A549 (cell line): Measurements from ENCODE around the gene VARS2. TPM values are rescaled to one million over a fixed set of nuclear protein-coding genes. Genes with fewer than 3 reads are reported as not detected.

Source experiments
- ATAC-seq, 2 experiments: fragments of 200-7000 bp in 1 of 2; fragments of >200 bp in 1 of 2; cut with Nextera tagmentation in 1 of 2; cut with Tn5 transposase in 1 of 2; 3 replicates each; pipeline versions ENCODE4 v1.8.0 to v1.9.1; 2018 to 2020; ENCODE audit warnings: mild to moderate bottlenecking in 1 of 2, moderate library complexity in 1 of 2
- CTCF ChIA-PET: fragments of 300-600 bp; sonication (Branson Sonifier 250); formaldehyde crosslinking; extraction: SDS; loops from one replicate; lab custom pipeline; 2021; ENCODE audit warnings: antibody characterized with exemption, inconsistent platforms; lab: Yijun Ruan, JAX
- POLR2A ChIA-PET: fragments of 350-600 bp; formaldehyde crosslinking; extraction: SDS; loops from one replicate; lab custom pipeline; 2021; ENCODE audit warnings: antibody characterized with exemption, inconsistent platforms; lab: Yijun Ruan, JAX
- DNase-seq, 2 experiments: peaks; one replicate each; pipeline versions ENCODE4 v3.0.0 to v3.0.0-alpha.2; 2011 to 2016; ENCODE audit warnings: low read depth in 1 of 2, low spot score in 1 of 2
- FAIRE-seq: peaks from 2 replicates; lab custom pipeline; 2011; peaks lifted over from hg19 to GRCh38; lab: Jason Lieb, UNC
- H3K27ac ChIP-seq, 2 experiments: fragments of >200 bp; sonication (Bioruptor Twin); formaldehyde crosslinking; 3 replicates each; pipeline ENCODE4 v1.5.1; 2016 to 2017
- H3K4me1 ChIP-seq: fragments of >200 bp; sonication (Bioruptor Twin); formaldehyde crosslinking; 3 replicates; pipeline ENCODE4 v1.6.1; 2016
- H3K4me2 ChIP-seq: fragments of >200 bp; sonication (Bioruptor Twin); formaldehyde crosslinking; 3 replicates; pipeline ENCODE4 v1.6.1; 2016
- H3K4me3 ChIP-seq: fragments of >200 bp; sonication (Bioruptor Twin); formaldehyde crosslinking; 3 replicates; pipeline ENCODE4 v1.5.1; 2016
- H3K9me3 ChIP-seq: fragments of >200 bp; sonication (Bioruptor Twin); formaldehyde crosslinking; 3 replicates; pipeline ENCODE4 v1.6.1; 2016
- CHD4 ChIP-seq: fragments of 200-600 bp; sonication (generic); IDR thresholded peaks from 2 replicates; pipeline ENCODE4 v1.6.1; 2016; ENCODE audit warnings: antibody characterized with exemption, mild to moderate bottlenecking, borderline replicate concordance
- EHF ChIP-seq: fragments of 250-450 bp; sonication (Bioruptor Pico); IDR thresholded peaks from 2 replicates; pipeline ENCODE4 v1.5.0; 2020; ENCODE audit warnings: mild to moderate bottlenecking
- FOSB ChIP-seq: fragments of 250-450 bp; sonication (Bioruptor Pico); IDR thresholded peaks from 2 replicates; pipeline ENCODE4 v1.5.0; 2020; ENCODE audit warnings: mild to moderate bottlenecking, moderate library complexity
- FOXS1 ChIP-seq: fragments of 250-450 bp; sonication (Bioruptor Pico); IDR thresholded peaks from 2 replicates; pipeline ENCODE4 v1.5.0; 2020; ENCODE audit warnings: mild to moderate bottlenecking, moderate library complexity
- GATA3 ChIP-seq: IDR thresholded peaks from 2 replicates; pipeline ENCODE4 v1.6.1; 2012; ENCODE audit warnings: borderline replicate concordance
- HOXA7 ChIP-seq: fragments of 250-450 bp; sonication (Bioruptor Pico); IDR thresholded peaks from 2 replicates; pipeline ENCODE4 v1.5.0; 2020; ENCODE audit warnings: mild to moderate bottlenecking, moderate library complexity
- HOXB13 ChIP-seq: fragments of 250-450 bp; sonication (Bioruptor Pico); IDR thresholded peaks from 2 replicates; pipeline ENCODE4 v1.5.0; 2020; ENCODE audit warnings: low read depth, mild to moderate bottlenecking, moderate library complexity
- HOXB5 ChIP-seq: fragments of 250-450 bp; sonication (Bioruptor Pico); IDR thresholded peaks from 2 replicates; pipeline ENCODE4 v1.5.0; 2020; ENCODE audit warnings: mild to moderate bottlenecking, moderate library complexity
- JUNB ChIP-seq: fragments of >200 bp; sonication (Bioruptor Twin); formaldehyde crosslinking; IDR thresholded peaks from 2 replicates; pipeline ENCODE4 v1.6.1; 2016
- KDM1A ChIP-seq: fragments of 200-600 bp; sonication (generic); IDR thresholded peaks from 2 replicates; pipeline ENCODE4 v1.6.1; 2016; ENCODE audit warnings: low read depth, mild to moderate bottlenecking
- NPAS2 ChIP-seq: fragments of 250-450 bp; sonication (Bioruptor Pico); IDR thresholded peaks from 2 replicates; pipeline ENCODE4 v1.8.0; 2022; ENCODE audit warnings: mild to moderate bottlenecking, moderate library complexity, borderline replicate concordance
- RAD21 ChIP-seq, 2 experiments: fragments of >200 bp in 1 of 2; sonication (Bioruptor Twin) in 1 of 2; formaldehyde crosslinking in 1 of 2; IDR thresholded peaks in 1 of 2; conservative IDR thresholded peaks in 1 of 2; 2 replicates in 1 of 2; 3 replicates in 1 of 2; pipeline ENCODE4 v1.6.1; 2012 to 2018; ENCODE audit warnings: inconsistent platforms in 1 of 2
- TFCP2L1 ChIP-seq: fragments of 250-450 bp; sonication (Bioruptor Pico); IDR thresholded peaks from 2 replicates; pipeline ENCODE4 v1.5.0; 2021; ENCODE audit warnings: mild to moderate bottlenecking
- ZC3H11A ChIP-seq: fragments of 450-650 bp; IDR thresholded peaks from 2 replicates; pipeline ENCODE4 v1.6.1; 2014; ENCODE audit warnings: antibody characterized with exemption, mild to moderate bottlenecking
- WGBS: methylation state at CpG from one replicate; pipeline ENCODE4 v1.1.6; 2017; ENCODE audit errors: missing lambda C conversion rate; 5-methylcytosine and 5-hydroxymethylcytosine counted together
- polyA plus RNA-seq, 4 experiments: library from polyadenylated mRNA; depleted of rRNA in 3 of 4; stranded (reverse); fragments of >200 nt; fragmentation: RNase III in 1 of 4; extraction: RNeasy Plus Mini Kit Qiagen cat#74134 plus additional on column Dnase treatment in 1 of 4; gene quantifications; 2 replicates in 3 of 4; 3 replicates in 1 of 4; pipeline ENCODE4 v1.2.3, GENCODE V29; 2011 to 2017
- TF ChIP-seq, protein P1 (sequence below): fragments of >200 bp; sonication (Bioruptor Twin); formaldehyde crosslinking; IDR thresholded peaks from 2 replicates; pipeline ENCODE4 v1.6.1; 2016
- TF ChIP-seq, protein P2 (sequence below): IDR thresholded peaks from 2 replicates; pipeline ENCODE4 v1.6.1; 2012
- TF ChIP-seq, protein P3 (sequence below): IDR thresholded peaks from 2 replicates; pipeline ENCODE4 v1.6.1; 2012
- TF ChIP-seq, protein P4 (sequence below): fragments of 250-450 bp; sonication (Bioruptor Pico); IDR thresholded peaks from 2 replicates; pipeline ENCODE4 v1.5.0; 2021; ENCODE audit warnings: mild to moderate bottlenecking, moderate library complexity, borderline replicate concordance

Gene VARS2
- polyA plus RNA-seq, 2 of the 4 experiments (the other 2 are of a cell fraction): 15.0 to 15.5 TPM

DNA sequence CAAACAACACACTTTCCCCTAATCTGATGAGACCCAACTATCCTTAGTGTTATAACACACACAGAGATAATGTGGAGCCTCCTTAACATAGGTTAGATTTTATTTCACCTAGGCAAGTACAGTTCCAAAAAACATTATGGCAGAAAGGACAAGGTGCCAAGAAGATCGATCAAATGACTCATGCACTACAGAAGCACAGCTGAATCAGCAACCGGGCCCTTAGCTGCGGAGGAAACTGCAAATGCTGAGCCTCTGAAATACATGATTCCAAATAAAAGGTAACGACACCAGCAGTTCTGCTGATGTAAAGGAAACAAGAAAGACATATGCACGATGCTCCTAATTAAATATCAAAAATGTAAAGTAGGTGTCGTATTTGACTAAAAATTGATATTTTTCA lies 49.6 kb downstream of the VARS2 start:
- ChIA-PET POLR2A (no interaction called here), CTCF (no interaction called here)
- FAIRE-seq (no peak), ATAC-seq (no peak), DNase-seq (no peak)
- Histone ChIP-seq H3K9me3 (no peaks in the 10 kb centered on the region), H3K27ac (no peak overlapping the region), H3K4me3 (no peak overlapping the region), H3K4me1 (no peaks in the 10 kb centered on the region), H3K4me2 (no peak overlapping the region)
- 62% methylated on average over 6 of the region's 6 CpGs for WGBS
- TF ChIP-seq HOXB13 (CRISPR knock-in tag) (no peak), NPAS2 (CRISPR knock-in tag) (no peak), GATA3 (no peak), KDM1A (no peak), FOSB (CRISPR knock-in tag) (no peak)
- TF ChIP-seq, protein P1, sequence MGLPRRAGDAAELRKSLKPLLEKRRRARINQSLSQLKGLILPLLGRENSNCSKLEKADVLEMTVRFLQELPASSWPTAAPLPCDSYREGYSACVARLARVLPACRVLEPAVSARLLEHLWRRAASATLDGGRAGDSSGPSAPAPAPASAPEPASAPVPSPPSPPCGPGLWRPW: no peak
- TF ChIP-seq, protein P2, sequence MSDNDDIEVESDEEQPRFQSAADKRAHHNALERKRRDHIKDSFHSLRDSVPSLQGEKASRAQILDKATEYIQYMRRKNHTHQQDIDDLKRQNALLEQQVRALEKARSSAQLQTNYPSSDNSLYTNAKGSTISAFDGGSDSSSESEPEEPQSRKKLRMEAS: no peak

DNA sequence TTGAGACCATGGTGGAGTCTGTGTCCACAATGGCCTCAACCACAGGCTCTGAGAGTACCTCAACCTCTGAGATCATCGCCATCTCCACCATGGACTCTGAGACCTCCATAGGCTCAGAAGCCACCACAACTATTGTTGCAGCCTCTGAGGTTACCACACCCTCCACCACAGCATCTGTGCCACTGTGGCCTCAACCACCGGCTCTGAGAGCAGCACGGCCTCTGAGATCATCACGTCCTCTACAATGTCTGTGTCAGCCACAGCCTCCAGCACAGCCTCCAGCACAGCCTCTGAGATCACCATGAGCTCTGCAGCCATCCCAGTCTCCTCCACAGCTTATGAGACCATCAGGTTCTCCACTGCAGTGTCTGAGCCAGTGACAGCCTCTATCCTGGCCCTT lies 50.0 kb downstream of the VARS2 start:
- WGBS: 95% methylated on average over 4 of the region's 4 CpGs
- no peak overlapping the region for H3K27ac ChIP-seq
- H3K4me1 ChIP-seq: no peaks in the 10 kb centered on the region
- H3K4me3 ChIP-seq: no peak overlapping the region
- FAIRE-seq (no peak), DNase-seq (no peak), ATAC-seq (no peak)
- CTCF ChIA-PET: no interaction called here
- no peaks in the 10 kb centered on the region for H3K9me3 ChIP-seq
- H3K4me2 ChIP-seq: no peak overlapping the region
- TF ChIP-seq TFCP2L1 (CRISPR knock-in tag) (no peak), NPAS2 (CRISPR knock-in tag) (no peak), ZC3H11A (no peak), JUNB (no peak), CHD4 (no peak), RAD21 (conservative IDR thresholded peaks at IDR 0.05 in 1 of 2, IDR thresholded peaks at IDR 0.05 in 1 of 2) (no peak), KDM1A (no peak), HOXA7 (CRISPR knock-in tag) (no peak), HOXB13 (CRISPR knock-in tag) (no peak)
- TF ChIP-seq, protein P3, sequence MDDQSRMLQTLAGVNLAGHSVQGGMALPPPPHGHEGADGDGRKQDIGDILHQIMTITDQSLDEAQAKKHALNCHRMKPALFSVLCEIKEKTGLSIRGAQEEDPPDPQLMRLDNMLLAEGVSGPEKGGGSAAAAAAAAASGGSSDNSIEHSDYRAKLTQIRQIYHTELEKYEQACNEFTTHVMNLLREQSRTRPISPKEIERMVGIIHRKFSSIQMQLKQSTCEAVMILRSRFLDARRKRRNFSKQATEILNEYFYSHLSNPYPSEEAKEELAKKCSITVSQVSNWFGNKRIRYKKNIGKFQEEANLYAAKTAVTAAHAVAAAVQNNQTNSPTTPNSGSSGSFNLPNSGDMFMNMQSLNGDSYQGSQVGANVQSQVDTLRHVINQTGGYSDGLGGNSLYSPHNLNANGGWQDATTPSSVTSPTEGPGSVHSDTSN: no peak
- TF ChIP-seq, protein P1: no peak
- TF ChIP-seq, protein P4, sequence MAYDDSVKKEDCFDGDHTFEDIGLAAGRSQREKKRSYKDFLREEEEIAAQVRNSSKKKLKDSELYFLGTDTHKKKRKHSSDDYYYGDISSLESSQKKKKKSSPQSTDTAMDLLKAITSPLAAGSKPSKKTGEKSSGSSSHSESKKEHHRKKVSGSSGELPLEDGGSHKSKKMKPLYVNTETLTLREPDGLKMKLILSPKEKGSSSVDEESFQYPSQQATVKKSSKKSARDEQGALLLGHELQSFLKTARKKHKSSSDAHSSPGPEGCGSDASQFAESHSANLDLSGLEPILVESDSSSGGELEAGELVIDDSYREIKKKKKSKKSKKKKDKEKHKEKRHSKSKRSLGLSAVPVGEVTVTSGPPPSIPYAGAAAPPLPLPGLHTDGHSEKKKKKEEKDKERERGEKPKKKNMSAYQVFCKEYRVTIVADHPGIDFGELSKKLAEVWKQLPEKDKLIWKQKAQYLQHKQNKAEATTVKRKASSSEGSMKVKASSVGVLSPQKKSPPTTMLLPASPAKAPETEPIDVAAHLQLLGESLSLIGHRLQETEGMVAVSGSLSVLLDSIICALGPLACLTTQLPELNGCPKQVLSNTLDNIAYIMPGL: no peak
- POLR2A ChIA-PET: no interaction called here

DNA sequence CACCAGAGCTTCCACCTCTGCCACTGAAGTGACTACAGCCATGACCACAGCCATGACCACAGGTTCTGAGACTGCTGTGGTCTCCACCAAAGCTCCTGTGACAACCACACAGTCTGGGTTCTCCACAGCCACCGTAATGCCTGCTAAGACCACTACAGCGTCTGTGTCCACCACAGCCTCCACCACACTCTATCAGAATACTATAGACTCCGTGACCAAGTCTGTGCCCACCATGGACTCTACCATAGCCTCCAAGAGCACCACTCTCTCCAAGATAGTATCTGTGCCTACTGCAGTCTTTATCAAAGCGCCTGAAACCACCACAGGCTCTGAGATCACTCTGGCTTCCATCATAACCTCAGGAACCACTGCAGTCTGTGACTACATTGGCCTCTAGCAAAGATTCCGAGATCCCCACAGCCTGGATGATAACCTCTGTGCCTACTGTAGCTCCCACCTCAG lies 51.1 kb downstream of the VARS2 start:
- ChIA-PET POLR2A (no interaction called here), CTCF (no interaction called here)
- H3K4me2 ChIP-seq: no peak overlapping the region
- no peaks in the 10 kb centered on the region for H3K9me3 ChIP-seq
- 53% methylated on average over 5 of the region's 5 CpGs for WGBS
- H3K4me1 ChIP-seq: no peaks in the 10 kb centered on the region
- FAIRE-seq: no peak
- no peak for TF ChIP-seq RAD21 (conservative IDR thresholded peaks at IDR 0.05 in 1 of 2, IDR thresholded peaks at IDR 0.05 in 1 of 2)
- TF ChIP-seq NPAS2 (CRISPR knock-in tag): no peak
- TF ChIP-seq HOXB5 (CRISPR knock-in tag): no peak
- no peak for TF ChIP-seq FOXS1 (CRISPR knock-in tag)
- TF ChIP-seq CHD4: no peak
- no peak for TF ChIP-seq EHF (CRISPR knock-in tag)
- TF ChIP-seq, protein P2: no peak
- no peak overlapping the region for H3K4me3 ChIP-seq
- H3K27ac ChIP-seq: no peak overlapping the region
- no peak for DNase-seq
- ATAC-seq: no peak
